IMR-90 (cell line): ENCODE measurements around the gene SUGP2. TPM values are rescaled to one million over a fixed set of nuclear protein-coding genes. Genes with fewer than 3 reads are reported as not detected.

Source experiments
- ATAC-seq: fragments of 200-7000 bp; cut with Tn5 transposase; 2 replicates; pipeline ENCODE4 v1.9.1; 2020; ENCODE audit warnings: low read depth, mild to moderate bottlenecking, moderate library complexity
- BruUV-seq: library from RNA; stranded (reverse); fragments of 400-500 nt; replicated peaks from 2 replicates; lab custom pipeline; 2021; lab: Mats Ljungman, UMichigan
- CTCF ChIA-PET: fragments of 300-600 bp; formaldehyde crosslinking; extraction: SDS; loops from one replicate; lab custom pipeline; 2021; ENCODE audit warnings: antibody characterized with exemption; lab: Yijun Ruan, JAX
- POLR2A ChIA-PET: fragments of 300-600 bp; sonication (Branson Sonifier 250); formaldehyde crosslinking; loops from one replicate; lab custom pipeline; 2022; ENCODE audit warnings: antibody characterized with exemption; ENCODE audit not compliant: unreplicated experiment; lab: Charles Lee
- DNase-seq: peaks from one replicate; pipeline ENCODE4 v3.0.0; 2013
- H2AFZ ChIP-seq: replicated peaks from 2 replicates; pipeline ENCODE3; 2013; ENCODE audit warnings: low read length, mild to moderate bottlenecking; ENCODE audit not compliant: poor library complexity
- H2AK5ac ChIP-seq: 2 replicates; pipeline ENCODE4 v1.6.1; 2013; ENCODE audit warnings: low read depth, low read length, inconsistent platforms
- H2AK9ac ChIP-seq: replicated peaks from 2 replicates; pipeline ENCODE3; 2013; ENCODE audit warnings: mild to moderate bottlenecking, low read depth, low read length, moderate library complexity; ENCODE audit not compliant: poor library complexity
- H2BK120ac ChIP-seq: 2 replicates; pipeline ENCODE4 v1.6.1; 2013; ENCODE audit warnings: low read depth, low read length, inconsistent platforms
- H2BK15ac ChIP-seq: 3 replicates; pipeline ENCODE4 v1.6.1; 2013; ENCODE audit warnings: low read depth, low read length, inconsistent platforms
- H2BK20ac ChIP-seq: 2 replicates; pipeline ENCODE4 v1.6.1; 2013; ENCODE audit warnings: low read depth, mild to moderate bottlenecking, inconsistent platforms, low read length, moderate library complexity
- H2BK5ac ChIP-seq: 2 replicates; pipeline ENCODE4 v1.6.1; 2013; ENCODE audit warnings: mild to moderate bottlenecking, low read depth, low read length, inconsistent platforms; ENCODE audit not compliant: poor library complexity, severe bottlenecking
- H3K14ac ChIP-seq: replicated peaks from 2 replicates; pipeline ENCODE4 v1.6.1; 2013; ENCODE audit warnings: low read depth, low read length, inconsistent platforms
- H3K18ac ChIP-seq: 2 replicates; pipeline ENCODE4 v1.6.1; 2013; ENCODE audit warnings: low read depth, low read length, control low read depth
- H3K23ac ChIP-seq: 2 replicates; pipeline ENCODE4 v1.6.1; 2013; ENCODE audit warnings: low read depth, low read length, inconsistent platforms
- H3K27ac ChIP-seq: 2 replicates; pipeline ENCODE4 v1.5.1; 2013; ENCODE audit warnings: mild to moderate bottlenecking, control low read depth, low read length; ENCODE audit not compliant: insufficient read depth
- H3K27me3 ChIP-seq: 2 replicates; pipeline ENCODE4 v1.6.1; 2013; ENCODE audit warnings: low read length; ENCODE audit not compliant: control insufficient read depth, insufficient read depth
- H3K36me3 ChIP-seq: 2 replicates; pipeline ENCODE4 v1.6.1; 2013; ENCODE audit warnings: low read length, mixed read lengths; ENCODE audit not compliant: control insufficient read depth, insufficient read depth
- H3K4ac ChIP-seq: 2 replicates; pipeline ENCODE4 v1.6.1; 2013; ENCODE audit warnings: low read depth, low read length, inconsistent platforms
- H3K4me1 ChIP-seq: 2 replicates; pipeline ENCODE4 v1.6.1; 2013; ENCODE audit warnings: low read length, mixed read lengths; ENCODE audit not compliant: control insufficient read depth, insufficient read depth
- H3K4me2 ChIP-seq: 2 replicates; pipeline ENCODE4 v1.6.1; 2013; ENCODE audit warnings: low read depth, mild to moderate bottlenecking, control low read depth, low read length, moderate library complexity
- H3K4me3 ChIP-seq: 2 replicates; pipeline ENCODE4 v1.5.1; 2013; ENCODE audit warnings: low read depth, mild to moderate bottlenecking, control low read depth, low read length, moderate library complexity; ENCODE audit not compliant: insufficient read depth
- H3K56ac ChIP-seq: 2 replicates; pipeline ENCODE4 v1.6.1; 2013; ENCODE audit warnings: low read length, inconsistent platforms; ENCODE audit not compliant: insufficient read depth; ENCODE audit errors: extremely low read depth
- H3K79me1 ChIP-seq, 2 experiments: 2 replicates each; pipeline ENCODE4 v1.6.1; 2013; ENCODE audit warnings: low read length in 2 of 2, inconsistent platforms in 1 of 2, low read depth in 1 of 2
- H3K9ac ChIP-seq: 2 replicates; pipeline ENCODE4 v1.6.1; 2013; ENCODE audit warnings: low read depth, low read length, control low read depth
- H3K9me1 ChIP-seq: 2 replicates; pipeline ENCODE4 v1.6.1; 2013; ENCODE audit warnings: low read length, inconsistent platforms; ENCODE audit not compliant: insufficient read depth
- H3K9me3 ChIP-seq: 2 replicates; pipeline ENCODE4 v1.6.1; 2013; ENCODE audit warnings: low read length; ENCODE audit not compliant: control insufficient read depth, insufficient read depth
- H4K20me1 ChIP-seq: 2 replicates; pipeline ENCODE4 v1.6.1; 2013; ENCODE audit warnings: low read length, inconsistent platforms; ENCODE audit not compliant: insufficient read depth
- H4K5ac ChIP-seq: 2 replicates; pipeline ENCODE4 v1.6.1; 2013; ENCODE audit warnings: mild to moderate bottlenecking, low read depth, low read length, control low read depth
- H4K8ac ChIP-seq, 2 experiments: 2 replicates each; pipeline ENCODE4 v1.6.1; 2013; ENCODE audit warnings: low read depth in 2 of 2, low read length in 2 of 2, control low read depth in 1 of 2, inconsistent platforms in 1 of 2
- H4K91ac ChIP-seq: 2 replicates; pipeline ENCODE4 v1.6.1; 2013; ENCODE audit warnings: low read depth, low read length, inconsistent platforms; ENCODE audit not compliant: insufficient read depth
- MAZ ChIP-seq: IDR thresholded peaks from 2 replicates; pipeline ENCODE4 v1.6.1; 2012; ENCODE audit warnings: low read depth, mild to moderate bottlenecking, low read length, improper control_type of control experiment, moderate library complexity, borderline replicate concordance
- USF2 ChIP-seq: fragments of 150-350 bp; IDR thresholded peaks from 2 replicates; pipeline ENCODE4 v1.6.1; 2017; ENCODE audit warnings: mild to moderate bottlenecking, antibody characterized with exemption, low read length, low read depth
- WGBS, 2 experiments: methylation state at CpG; one replicate each; pipeline versions ENCODE4 v1.1.5 to v1.1.7; 2013; ENCODE audit warnings: missing lambda C conversion rate in 2 of 2; ENCODE audit not compliant: insufficient read length in 1 of 2; ENCODE audit errors: extremely low coverage in 2 of 2; 5-methylcytosine and 5-hydroxymethylcytosine counted together
- dilution Hi-C: fragments of 300-500 bp; cut with HindIII; formaldehyde crosslinking; loops from one replicate; pipeline ENCODE4 v1.14.3; 2018; ENCODE audit warnings: low sequenced_read_pairs; ENCODE audit not compliant: unreplicated experiment
- in situ Hi-C: fragments of 300-500 bp; cut with MboI; formaldehyde crosslinking; loops from 3 replicates; pipeline ENCODE4 v1.14.3; 2019; ENCODE audit warnings: low sequenced_read_pairs, inconsistent platforms, mixed read lengths
- intact Hi-C: fragments of 100-400 bp; cut with micrococcal nuclease; formaldehyde crosslinking; loops from 2 replicates; pipeline ENCODE4 v1.10.0; 2022
- polyA plus RNA-seq, 3 experiments: library from polyadenylated mRNA; depleted of rRNA; stranded (reverse); fragments of >200 nt; gene quantifications; 2 replicates each; pipeline ENCODE4 v1.2.3, GENCODE V29; 2012; ENCODE audit warnings: low replicate concordance in 1 of 3
- total RNA-seq: library from RNA; depleted of rRNA; stranded (reverse); fragments of >200 nt; gene quantifications from 2 replicates; pipeline ENCODE4 v1.2.3, GENCODE V29; 2012

Gene SUGP2
- total and polyA plus RNA-seq, 2 of the 4 experiments (the other 2 are of a cell fraction) = 25.8 to 69.2 TPM

DNA sequence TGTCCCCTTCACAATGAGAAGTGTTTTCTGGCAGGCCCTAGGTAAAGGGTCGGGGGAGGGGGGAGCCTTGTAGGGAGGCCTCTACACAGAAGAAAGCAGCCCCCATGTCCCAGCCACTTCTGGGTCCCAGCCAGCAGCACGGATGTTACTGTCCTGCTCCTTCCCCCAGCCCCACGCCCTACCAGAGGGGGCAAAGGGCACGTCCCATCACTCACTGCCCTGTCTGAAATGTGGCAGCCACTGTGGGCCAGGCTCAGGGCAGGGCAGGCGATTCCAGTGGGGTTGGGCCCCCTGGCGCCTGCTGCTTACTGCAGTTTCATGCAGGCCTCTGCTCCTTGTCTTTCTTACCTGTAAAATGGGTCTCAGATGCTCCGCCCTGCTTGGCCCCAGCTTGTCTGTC lies 24.4 kb upstream of the SUGP2 start:
- no TSS peak for BruUV-seq
- H3K4ac ChIP-seq = no peak overlapping the region
- no peak overlapping the region for H3K4me2 ChIP-seq
- WGBS, 2 experiments = 94% methylated on average over 3 of the region's 7 CpGs; no CpG with 5 or more reads in 1 of the 2 experiments
- H3K9me1 ChIP-seq = peaks cover 9% of the 10 kb centered on the region
- no peak overlapping the region for H3K18ac ChIP-seq
- no peak overlapping the region for H2AK5ac ChIP-seq
- H2AK9ac ChIP-seq = no peak overlapping the region
- peaks cover 0 to 5% of the 10 kb centered on the region in 2 experiments; a peak in 1 of 4 replicates for H3K79me1 ChIP-seq
- ATAC-seq = no peak
- no peak overlapping the region for H4K91ac ChIP-seq
- H4K8ac ChIP-seq = no peak overlapping the region
- H4K20me1 ChIP-seq = 0 out of 2 replicates have a peak, but pooled peaks cover 6% of the 10 kb centered on the region
- H2BK20ac ChIP-seq = no peak overlapping the region
- H3K23ac ChIP-seq = no peak overlapping the region
- H2BK15ac ChIP-seq = no peak overlapping the region
- peaks cover 44% of the 10 kb centered on the region for H3K36me3 ChIP-seq
- H3K4me1 ChIP-seq = peaks cover 4% of the 10 kb centered on the region
- H3K56ac ChIP-seq = no peak overlapping the region
- no peak for DNase-seq
- CTCF ChIA-PET = no interaction called here
- no peak overlapping the region for H2BK5ac ChIP-seq
- H4K5ac ChIP-seq = no peak overlapping the region
- in situ Hi-C loops = no loop called here
- no peaks in the 10 kb centered on the region for H3K27me3 ChIP-seq
- no peak overlapping the region for H2BK120ac ChIP-seq
- H3K14ac ChIP-seq = no peak overlapping the region
- no peak overlapping the region for H3K27ac ChIP-seq
- TF ChIP-seq USF2 (no peak), MAZ (no peak)
- POLR2A ChIA-PET = no interaction called here
- no peak overlapping the region for H3K9ac ChIP-seq
- H2AFZ ChIP-seq = no peak overlapping the region
- H3K4me3 ChIP-seq = no peak overlapping the region
- no peaks in the 10 kb centered on the region for H3K9me3 ChIP-seq
- intact Hi-C loops = no loop called here
- dilution Hi-C loops = no loop called here
